ENCODE measurements around the gene CYP46A1.

Gene CYP46A1

GRCh38 chr14:99675382-99675835 lies 8.7 kb upstream of the CYP46A1 start:
- TF ChIP-seq GATA3 (IDR thresholded peaks at IDR 0.05; ENCODE audit: low read depth, low read length), result no peak
- TF ChIP-seq GATA2 (IDR thresholded peaks at IDR 0.05; ENCODE audit: low read depth, low read length), result no peak

- TF ChIP-seq GATA2 (IDR thresholded peaks at IDR 0.05; ENCODE audit: low read depth, low read length) (no peak), GATA3 (IDR thresholded peaks at IDR 0.05; ENCODE audit: low read depth, low read length) (no peak)
Measured at GRCh38 chr14:99675951-99676350, 8.1 kb upstream of the CYP46A1 start.

- TF ChIP-seq GATA2 (IDR thresholded peaks at IDR 0.05; ENCODE audit: low read depth, low read length) (no peak), GATA3 (IDR thresholded peaks at IDR 0.05; ENCODE audit: low read depth, low read length) (no peak)
Measured at GRCh38 chr14:99676657-99677056, 7.4 kb upstream of the CYP46A1 start.

GRCh38 chr14:99677231-99678140 lies 6.6 kb upstream of the CYP46A1 start:
- TF ChIP-seq GATA2 (IDR thresholded peaks at IDR 0.05; ENCODE audit: low read depth, low read length) (no peak), GATA3 (IDR thresholded peaks at IDR 0.05; ENCODE audit: low read depth, low read length) (no peak)

GRCh38 chr14:99678198-99678597 lies 5.9 kb upstream of the CYP46A1 start:
- no peak for TF ChIP-seq GATA3 (IDR thresholded peaks at IDR 0.05; ENCODE audit: low read depth, low read length)
- TF ChIP-seq GATA2 (IDR thresholded peaks at IDR 0.05; ENCODE audit: low read depth, low read length), result no peak

- TF ChIP-seq GATA2 (IDR thresholded peaks at IDR 0.05; ENCODE audit: low read depth, low read length) (no peak), GATA3 (IDR thresholded peaks at IDR 0.05; ENCODE audit: low read depth, low read length) (no peak)
Measured at GRCh38 chr14:99679111-99679510, 5.0 kb upstream of the CYP46A1 start.

GRCh38 chr14:99679543-99679942 lies 4.6 kb upstream of the CYP46A1 start:
- TF ChIP-seq GATA2 (IDR thresholded peaks at IDR 0.05; ENCODE audit: low read depth, low read length), result no peak
- no peak for TF ChIP-seq GATA3 (IDR thresholded peaks at IDR 0.05; ENCODE audit: low read depth, low read length)

- TF ChIP-seq GATA2 (IDR thresholded peaks at IDR 0.05; ENCODE audit: low read depth, low read length), result no peak
- no peak for TF ChIP-seq GATA3 (IDR thresholded peaks at IDR 0.05; ENCODE audit: low read depth, low read length)
Measured at GRCh38 chr14:99679996-99680395, 4.1 kb upstream of the CYP46A1 start.

GRCh38 chr14:99681101-99681831 lies 2.8 kb upstream of the CYP46A1 start:
- no peak for TF ChIP-seq GATA3 (IDR thresholded peaks at IDR 0.05; ENCODE audit: low read depth, low read length)
- TF ChIP-seq GATA2 (IDR thresholded peaks at IDR 0.05; ENCODE audit: low read depth, low read length), result no peak

- TF ChIP-seq GATA2 (IDR thresholded peaks at IDR 0.05; ENCODE audit: low read depth, low read length) (no peak), GATA3 (IDR thresholded peaks at IDR 0.05; ENCODE audit: low read depth, low read length) (no peak)
Measured at GRCh38 chr14:99681832-99682148, 2.3 kb upstream of the CYP46A1 start.

- no peak for TF ChIP-seq GATA3 (IDR thresholded peaks at IDR 0.05; ENCODE audit: low read depth, low read length)
- no peak for TF ChIP-seq GATA2 (IDR thresholded peaks at IDR 0.05; ENCODE audit: low read depth, low read length)
Measured at GRCh38 chr14:99682809-99683618, 1.1 kb upstream of the CYP46A1 start.

GRCh38 chr14:99684410-99684934 lies 374 bp downstream of the CYP46A1 start:
- no peak for TF ChIP-seq GATA3 (IDR thresholded peaks at IDR 0.05; ENCODE audit: low read depth, low read length)
- no peak for TF ChIP-seq GATA2 (IDR thresholded peaks at IDR 0.05; ENCODE audit: low read depth, low read length)

GRCh38 chr14:99685151-99685591 lies 1.1 kb downstream of the CYP46A1 start:
- TF ChIP-seq GATA3 (IDR thresholded peaks at IDR 0.05; ENCODE audit: low read depth, low read length) (no peak), GATA2 (IDR thresholded peaks at IDR 0.05; ENCODE audit: low read depth, low read length) (no peak)

- no peak for TF ChIP-seq GATA2 (IDR thresholded peaks at IDR 0.05; ENCODE audit: low read depth, low read length)
- TF ChIP-seq GATA3 (IDR thresholded peaks at IDR 0.05; ENCODE audit: low read depth, low read length), result no peak
Measured at GRCh38 chr14:99685596-99685995, 1.5 kb downstream of the CYP46A1 start.
